WTC11 (cell line): ENCODE results near the gene ZNF488. TPM values are rescaled to one million over a fixed set of nuclear protein-coding genes. Genes with fewer than 3 reads are reported as not detected.

Experiments used
- ATAC-seq: fragments of 200-7000 bp; cut with Tn5 transposase; 2 replicates; pipeline ENCODE4 v1.10.0; 2021; ENCODE audit warnings: mild to moderate bottlenecking, moderate library complexity
- CTCF ChIA-PET: fragments of 300-600 bp; sonication (Branson Sonifier 250); formaldehyde crosslinking; loops from one replicate; lab custom pipeline; 2021; ENCODE audit warnings: antibody characterized with exemption; lab: Charles Lee
- POLR2A ChIA-PET: fragments of 350-600 bp; sonication (Branson Sonifier 250); formaldehyde crosslinking; loops from one replicate; lab custom pipeline; 2021; ENCODE audit warnings: antibody characterized with exemption; lab: Charles Lee
- DNase-seq: peaks from one replicate; pipeline ENCODE4 v3.0.0; 2021; ENCODE audit warnings: low spot score
- H3K27ac Mint-ChIP-seq: 2 replicates; pipeline ENCODE4 v1.8.0; 2021; ENCODE audit warnings: mixed read lengths
- H3K27me3 Mint-ChIP-seq: 2 replicates; pipeline ENCODE4 v1.8.0; 2021; ENCODE audit warnings: low read depth, mild to moderate bottlenecking, moderate library complexity, mixed read lengths
- H3K36me3 Mint-ChIP-seq: 2 replicates; pipeline ENCODE4 v1.8.0; 2021; ENCODE audit warnings: mixed read lengths
- H3K4me1 Mint-ChIP-seq: 2 replicates; pipeline ENCODE4 v1.8.0; 2022; ENCODE audit warnings: mixed read lengths
- H3K4me3 Mint-ChIP-seq: 2 replicates; pipeline ENCODE4 v1.8.0; 2021; ENCODE audit warnings: mild to moderate bottlenecking, moderate library complexity, mixed read lengths
- H3K9me3 Mint-ChIP-seq: 2 replicates; pipeline ENCODE4 v1.8.0; 2021; ENCODE audit warnings: mixed read lengths
- FOXP1 ChIP-seq: sonication (generic); formaldehyde crosslinking; IDR thresholded peaks from 2 replicates; pipeline ENCODE4 v1.8.0; 2022; ENCODE audit warnings: missing genetic modification reagents, mild to moderate bottlenecking, moderate library complexity, borderline replicate concordance
- GABPB1 ChIP-seq: sonication (generic); formaldehyde crosslinking; IDR thresholded peaks from 2 replicates; pipeline ENCODE4 v1.8.1; 2023; ENCODE audit warnings: mild to moderate bottlenecking, missing genetic modification reagents
- IRF2 ChIP-seq: sonication (generic); formaldehyde crosslinking; IDR thresholded peaks from 2 replicates; pipeline ENCODE4 v1.8.0; 2022; ENCODE audit warnings: low read depth, missing genetic modification reagents, borderline replicate concordance
- MYBL2 ChIP-seq: sonication (generic); formaldehyde crosslinking; IDR thresholded peaks from 2 replicates; pipeline ENCODE4 v1.8.1; 2023; ENCODE audit warnings: mild to moderate bottlenecking, moderate library complexity, missing genetic modification reagents
- RELA ChIP-seq: sonication (generic); formaldehyde crosslinking; IDR thresholded peaks from 2 replicates; pipeline ENCODE4 v1.8.1; 2022; ENCODE audit warnings: missing genetic modification reagents, mild to moderate bottlenecking, borderline replicate concordance
- RORB ChIP-seq: fragments of 250-450 bp; sonication (Bioruptor Pico); IDR thresholded peaks from 2 replicates; pipeline ENCODE4 v1.9.0; 2021; ENCODE audit warnings: mild to moderate bottlenecking
- ZNF396 ChIP-seq: fragments of 250-450 bp; sonication (Bioruptor Pico); IDR thresholded peaks from 2 replicates; pipeline ENCODE4 v1.8.0; 2021; ENCODE audit warnings: mild to moderate bottlenecking, moderate library complexity, borderline replicate concordance
- ZNF416 ChIP-seq: fragments of 250-450 bp; sonication (Bioruptor Pico); IDR thresholded peaks from 2 replicates; pipeline ENCODE4 v1.9.0; 2021; ENCODE audit warnings: mild to moderate bottlenecking, inconsistent platforms
- total RNA-seq: library from RNA; stranded (reverse); gene quantifications from 3 replicates; pipeline ENCODE4 v1.2.3, GENCODE V29; 2021
- TF ChIP-seq, protein P1 (sequence below): sonication (generic); formaldehyde crosslinking; IDR thresholded peaks from 2 replicates; pipeline ENCODE4 v1.8.0; 2023; ENCODE audit warnings: missing genetic modification reagents, mild to moderate bottlenecking, borderline replicate concordance
- TF ChIP-seq, protein P2 (sequence below): sonication (generic); formaldehyde crosslinking; IDR thresholded peaks from 2 replicates; pipeline ENCODE4 v1.8.0; 2022; ENCODE audit warnings: mild to moderate bottlenecking, missing genetic modification reagents
- TF ChIP-seq, protein P3 (sequence below): fragments of 250-450 bp; sonication (Bioruptor Pico); IDR thresholded peaks from 2 replicates; pipeline ENCODE4 v1.9.0; 2021; ENCODE audit warnings: mild to moderate bottlenecking
- TF ChIP-seq, protein P4 (sequence below): sonication (generic); formaldehyde crosslinking; IDR thresholded peaks from 2 replicates; pipeline ENCODE4 v1.8.1; 2023; ENCODE audit warnings: mild to moderate bottlenecking, missing genetic modification reagents, moderate library complexity
- TF ChIP-seq, protein P5 (sequence below): sonication (generic); formaldehyde crosslinking; IDR thresholded peaks from 2 replicates; pipeline ENCODE4 v1.8.1; 2022; ENCODE audit warnings: low read depth, missing genetic modification reagents, borderline replicate concordance
- TF ChIP-seq, protein P6 (sequence below): fragments of 250-450 bp; sonication (Bioruptor Pico); IDR thresholded peaks from 2 replicates; pipeline ENCODE4 v1.9.0; 2021; ENCODE audit warnings: moderate library complexity, mild to moderate bottlenecking, inconsistent platforms, borderline replicate concordance
- TF ChIP-seq, protein P7 (sequence below): fragments of 250-450 bp; sonication (Bioruptor Pico); IDR thresholded peaks from 2 replicates; pipeline ENCODE4 v1.9.0; 2021; ENCODE audit warnings: mild to moderate bottlenecking
- TF ChIP-seq, protein P8 (sequence below): sonication (generic); formaldehyde crosslinking; IDR thresholded peaks from 2 replicates; pipeline ENCODE4 v1.8.0; 2022; ENCODE audit warnings: missing genetic modification reagents

The ZNF488 gene
- total RNA-seq, 1 experiment from 2014 or later: 8.7 TPM

DNA sequence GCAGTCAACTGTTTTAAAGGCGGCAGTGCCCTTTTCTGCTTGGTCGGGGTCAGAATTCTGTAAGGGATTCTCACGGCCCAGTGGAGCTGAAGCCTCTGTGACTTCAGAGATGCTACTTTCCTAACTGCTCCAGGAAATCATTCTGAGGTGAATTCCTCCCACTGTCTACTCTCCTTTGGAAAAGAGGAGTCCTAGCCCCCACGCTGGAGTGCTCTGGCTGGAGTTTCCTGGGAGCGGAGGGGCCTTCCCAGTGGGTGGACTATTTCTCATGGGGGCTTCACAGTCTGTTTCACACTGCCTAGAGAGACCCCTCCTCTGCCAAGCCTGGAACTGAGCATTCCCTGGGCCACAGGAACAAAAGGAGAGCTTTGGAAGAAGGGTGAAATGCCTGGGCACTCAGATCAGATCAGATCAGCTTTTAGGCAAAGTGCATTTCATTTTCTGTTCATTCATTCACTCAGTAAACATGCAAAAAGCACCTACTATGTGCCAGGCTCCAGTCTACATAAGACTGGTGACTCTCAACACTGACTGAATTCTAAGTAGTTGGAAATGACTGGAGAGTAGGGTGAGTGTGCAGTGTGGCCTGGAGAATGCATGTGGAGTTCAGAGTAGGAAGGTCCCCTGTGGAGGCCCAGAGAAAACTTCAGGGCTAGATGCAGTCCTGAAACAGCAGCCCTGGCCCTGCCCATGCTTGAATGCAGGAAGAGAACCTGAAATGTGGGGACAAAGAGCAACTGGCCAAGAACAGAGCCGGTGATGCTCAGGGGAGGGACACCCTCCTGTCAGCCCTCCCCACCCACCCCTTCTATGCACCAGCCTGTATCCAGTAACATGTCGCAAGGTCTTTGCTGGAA, 12.2 kb downstream of the ZNF488 start:
- peak; percentile 57; the same call in 1 of the 2 replicates for ATAC-seq
- H3K9me3 Mint-ChIP-seq: no peaks in the 10 kb centered on the region
- H3K4me1 Mint-ChIP-seq: peaks cover 19% of the 10 kb centered on the region
- no peak for DNase-seq
- ChIA-PET CTCF (interaction anchor here (1.1 kb wide), 1 partner anchor 10 kb away, joined by 3 read pairs; no protein-coding TSS in a partner anchor), POLR2A (interaction anchor here (1.4 kb wide), 1 partner anchor 12 kb away, joined by 5 read pairs; the partner anchor contains the start of gene ZNF488)
- no peak overlapping the region for H3K27ac Mint-ChIP-seq
- no peaks in the 10 kb centered on the region; the same call in 1 of the 2 replicates for H3K36me3 Mint-ChIP-seq
- TF ChIP-seq, protein P1, sequence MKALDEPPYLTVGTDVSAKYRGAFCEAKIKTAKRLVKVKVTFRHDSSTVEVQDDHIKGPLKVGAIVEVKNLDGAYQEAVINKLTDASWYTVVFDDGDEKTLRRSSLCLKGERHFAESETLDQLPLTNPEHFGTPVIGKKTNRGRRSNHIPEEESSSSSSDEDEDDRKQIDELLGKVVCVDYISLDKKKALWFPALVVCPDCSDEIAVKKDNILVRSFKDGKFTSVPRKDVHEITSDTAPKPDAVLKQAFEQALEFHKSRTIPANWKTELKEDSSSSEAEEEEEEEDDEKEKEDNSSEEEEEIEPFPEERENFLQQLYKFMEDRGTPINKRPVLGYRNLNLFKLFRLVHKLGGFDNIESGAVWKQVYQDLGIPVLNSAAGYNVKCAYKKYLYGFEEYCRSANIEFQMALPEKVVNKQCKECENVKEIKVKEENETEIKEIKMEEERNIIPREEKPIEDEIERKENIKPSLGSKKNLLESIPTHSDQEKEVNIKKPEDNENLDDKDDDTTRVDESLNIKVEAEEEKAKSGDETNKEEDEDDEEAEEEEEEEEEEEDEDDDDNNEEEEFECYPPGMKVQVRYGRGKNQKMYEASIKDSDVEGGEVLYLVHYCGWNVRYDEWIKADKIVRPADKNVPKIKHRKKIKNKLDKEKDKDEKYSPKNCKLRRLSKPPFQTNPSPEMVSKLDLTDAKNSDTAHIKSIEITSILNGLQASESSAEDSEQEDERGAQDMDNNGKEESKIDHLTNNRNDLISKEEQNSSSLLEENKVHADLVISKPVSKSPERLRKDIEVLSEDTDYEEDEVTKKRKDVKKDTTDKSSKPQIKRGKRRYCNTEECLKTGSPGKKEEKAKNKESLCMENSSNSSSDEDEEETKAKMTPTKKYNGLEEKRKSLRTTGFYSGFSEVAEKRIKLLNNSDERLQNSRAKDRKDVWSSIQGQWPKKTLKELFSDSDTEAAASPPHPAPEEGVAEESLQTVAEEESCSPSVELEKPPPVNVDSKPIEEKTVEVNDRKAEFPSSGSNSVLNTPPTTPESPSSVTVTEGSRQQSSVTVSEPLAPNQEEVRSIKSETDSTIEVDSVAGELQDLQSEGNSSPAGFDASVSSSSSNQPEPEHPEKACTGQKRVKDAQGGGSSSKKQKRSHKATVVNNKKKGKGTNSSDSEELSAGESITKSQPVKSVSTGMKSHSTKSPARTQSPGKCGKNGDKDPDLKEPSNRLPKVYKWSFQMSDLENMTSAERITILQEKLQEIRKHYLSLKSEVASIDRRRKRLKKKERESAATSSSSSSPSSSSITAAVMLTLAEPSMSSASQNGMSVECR (CRISPR knock-in tag): no peak
- TF ChIP-seq, protein P2, sequence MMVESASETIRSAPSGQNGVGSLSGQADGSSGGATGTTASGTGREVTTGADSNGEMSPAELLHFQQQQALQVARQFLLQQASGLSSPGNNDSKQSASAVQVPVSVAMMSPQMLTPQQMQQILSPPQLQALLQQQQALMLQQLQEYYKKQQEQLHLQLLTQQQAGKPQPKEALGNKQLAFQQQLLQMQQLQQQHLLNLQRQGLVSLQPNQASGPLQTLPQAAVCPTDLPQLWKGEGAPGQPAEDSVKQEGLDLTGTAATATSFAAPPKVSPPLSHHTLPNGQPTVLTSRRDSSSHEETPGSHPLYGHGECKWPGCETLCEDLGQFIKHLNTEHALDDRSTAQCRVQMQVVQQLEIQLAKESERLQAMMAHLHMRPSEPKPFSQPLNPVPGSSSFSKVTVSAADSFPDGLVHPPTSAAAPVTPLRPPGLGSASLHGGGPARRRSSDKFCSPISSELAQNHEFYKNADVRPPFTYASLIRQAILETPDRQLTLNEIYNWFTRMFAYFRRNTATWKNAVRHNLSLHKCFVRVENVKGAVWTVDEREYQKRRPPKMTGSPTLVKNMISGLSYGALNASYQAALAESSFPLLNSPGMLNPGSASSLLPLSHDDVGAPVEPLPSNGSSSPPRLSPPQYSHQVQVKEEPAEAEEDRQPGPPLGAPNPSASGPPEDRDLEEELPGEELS (CRISPR knock-in tag): no peak
- TF ChIP-seq, protein P3, sequence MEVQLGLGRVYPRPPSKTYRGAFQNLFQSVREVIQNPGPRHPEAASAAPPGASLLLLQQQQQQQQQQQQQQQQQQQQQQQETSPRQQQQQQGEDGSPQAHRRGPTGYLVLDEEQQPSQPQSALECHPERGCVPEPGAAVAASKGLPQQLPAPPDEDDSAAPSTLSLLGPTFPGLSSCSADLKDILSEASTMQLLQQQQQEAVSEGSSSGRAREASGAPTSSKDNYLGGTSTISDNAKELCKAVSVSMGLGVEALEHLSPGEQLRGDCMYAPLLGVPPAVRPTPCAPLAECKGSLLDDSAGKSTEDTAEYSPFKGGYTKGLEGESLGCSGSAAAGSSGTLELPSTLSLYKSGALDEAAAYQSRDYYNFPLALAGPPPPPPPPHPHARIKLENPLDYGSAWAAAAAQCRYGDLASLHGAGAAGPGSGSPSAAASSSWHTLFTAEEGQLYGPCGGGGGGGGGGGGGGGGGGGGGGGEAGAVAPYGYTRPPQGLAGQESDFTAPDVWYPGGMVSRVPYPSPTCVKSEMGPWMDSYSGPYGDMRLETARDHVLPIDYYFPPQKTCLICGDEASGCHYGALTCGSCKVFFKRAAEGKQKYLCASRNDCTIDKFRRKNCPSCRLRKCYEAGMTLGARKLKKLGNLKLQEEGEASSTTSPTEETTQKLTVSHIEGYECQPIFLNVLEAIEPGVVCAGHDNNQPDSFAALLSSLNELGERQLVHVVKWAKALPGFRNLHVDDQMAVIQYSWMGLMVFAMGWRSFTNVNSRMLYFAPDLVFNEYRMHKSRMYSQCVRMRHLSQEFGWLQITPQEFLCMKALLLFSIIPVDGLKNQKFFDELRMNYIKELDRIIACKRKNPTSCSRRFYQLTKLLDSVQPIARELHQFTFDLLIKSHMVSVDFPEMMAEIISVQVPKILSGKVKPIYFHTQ: no peak
- TF ChIP-seq, protein P4, sequence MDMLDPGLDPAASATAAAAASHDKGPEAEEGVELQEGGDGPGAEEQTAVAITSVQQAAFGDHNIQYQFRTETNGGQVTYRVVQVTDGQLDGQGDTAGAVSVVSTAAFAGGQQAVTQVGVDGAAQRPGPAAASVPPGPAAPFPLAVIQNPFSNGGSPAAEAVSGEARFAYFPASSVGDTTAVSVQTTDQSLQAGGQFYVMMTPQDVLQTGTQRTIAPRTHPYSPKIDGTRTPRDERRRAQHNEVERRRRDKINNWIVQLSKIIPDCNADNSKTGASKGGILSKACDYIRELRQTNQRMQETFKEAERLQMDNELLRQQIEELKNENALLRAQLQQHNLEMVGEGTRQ: no peak
- TF ChIP-seq ZNF416 (CRISPR knock-in tag) (no peak), FOXP1 (CRISPR knock-in tag) (no peak), MYBL2 (no peak), RORB (no peak), GABPB1 (CRISPR knock-in tag) (no peak), IRF2 (CRISPR knock-in tag) (no peak), RELA (CRISPR knock-in tag) (no peak), ZNF396 (CRISPR knock-in tag) (no peak)
- TF ChIP-seq, protein P5, sequence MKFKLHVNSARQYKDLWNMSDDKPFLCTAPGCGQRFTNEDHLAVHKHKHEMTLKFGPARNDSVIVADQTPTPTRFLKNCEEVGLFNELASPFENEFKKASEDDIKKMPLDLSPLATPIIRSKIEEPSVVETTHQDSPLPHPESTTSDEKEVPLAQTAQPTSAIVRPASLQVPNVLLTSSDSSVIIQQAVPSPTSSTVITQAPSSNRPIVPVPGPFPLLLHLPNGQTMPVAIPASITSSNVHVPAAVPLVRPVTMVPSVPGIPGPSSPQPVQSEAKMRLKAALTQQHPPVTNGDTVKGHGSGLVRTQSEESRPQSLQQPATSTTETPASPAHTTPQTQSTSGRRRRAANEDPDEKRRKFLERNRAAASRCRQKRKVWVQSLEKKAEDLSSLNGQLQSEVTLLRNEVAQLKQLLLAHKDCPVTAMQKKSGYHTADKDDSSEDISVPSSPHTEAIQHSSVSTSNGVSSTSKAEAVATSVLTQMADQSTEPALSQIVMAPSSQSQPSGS (CRISPR knock-in tag): no peak
- TF ChIP-seq, protein P6, sequence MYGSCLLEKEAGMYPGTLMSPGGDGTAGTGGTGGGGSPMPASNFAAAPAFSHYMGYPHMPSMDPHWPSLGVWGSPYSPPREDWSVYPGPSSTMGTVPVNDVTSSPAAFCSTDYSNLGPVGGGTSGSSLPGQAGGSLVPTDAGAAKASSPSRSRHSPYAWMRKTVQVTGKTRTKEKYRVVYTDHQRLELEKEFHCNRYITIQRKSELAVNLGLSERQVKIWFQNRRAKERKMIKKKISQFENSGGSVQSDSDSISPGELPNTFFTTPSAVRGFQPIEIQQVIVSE (CRISPR knock-in tag): no peak
- TF ChIP-seq, protein P7, sequence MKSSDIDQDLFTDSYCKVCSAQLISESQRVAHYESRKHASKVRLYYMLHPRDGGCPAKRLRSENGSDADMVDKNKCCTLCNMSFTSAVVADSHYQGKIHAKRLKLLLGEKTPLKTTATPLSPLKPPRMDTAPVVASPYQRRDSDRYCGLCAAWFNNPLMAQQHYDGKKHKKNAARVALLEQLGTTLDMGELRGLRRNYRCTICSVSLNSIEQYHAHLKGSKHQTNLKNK (CRISPR knock-in tag): no peak
- TF ChIP-seq, protein P8, sequence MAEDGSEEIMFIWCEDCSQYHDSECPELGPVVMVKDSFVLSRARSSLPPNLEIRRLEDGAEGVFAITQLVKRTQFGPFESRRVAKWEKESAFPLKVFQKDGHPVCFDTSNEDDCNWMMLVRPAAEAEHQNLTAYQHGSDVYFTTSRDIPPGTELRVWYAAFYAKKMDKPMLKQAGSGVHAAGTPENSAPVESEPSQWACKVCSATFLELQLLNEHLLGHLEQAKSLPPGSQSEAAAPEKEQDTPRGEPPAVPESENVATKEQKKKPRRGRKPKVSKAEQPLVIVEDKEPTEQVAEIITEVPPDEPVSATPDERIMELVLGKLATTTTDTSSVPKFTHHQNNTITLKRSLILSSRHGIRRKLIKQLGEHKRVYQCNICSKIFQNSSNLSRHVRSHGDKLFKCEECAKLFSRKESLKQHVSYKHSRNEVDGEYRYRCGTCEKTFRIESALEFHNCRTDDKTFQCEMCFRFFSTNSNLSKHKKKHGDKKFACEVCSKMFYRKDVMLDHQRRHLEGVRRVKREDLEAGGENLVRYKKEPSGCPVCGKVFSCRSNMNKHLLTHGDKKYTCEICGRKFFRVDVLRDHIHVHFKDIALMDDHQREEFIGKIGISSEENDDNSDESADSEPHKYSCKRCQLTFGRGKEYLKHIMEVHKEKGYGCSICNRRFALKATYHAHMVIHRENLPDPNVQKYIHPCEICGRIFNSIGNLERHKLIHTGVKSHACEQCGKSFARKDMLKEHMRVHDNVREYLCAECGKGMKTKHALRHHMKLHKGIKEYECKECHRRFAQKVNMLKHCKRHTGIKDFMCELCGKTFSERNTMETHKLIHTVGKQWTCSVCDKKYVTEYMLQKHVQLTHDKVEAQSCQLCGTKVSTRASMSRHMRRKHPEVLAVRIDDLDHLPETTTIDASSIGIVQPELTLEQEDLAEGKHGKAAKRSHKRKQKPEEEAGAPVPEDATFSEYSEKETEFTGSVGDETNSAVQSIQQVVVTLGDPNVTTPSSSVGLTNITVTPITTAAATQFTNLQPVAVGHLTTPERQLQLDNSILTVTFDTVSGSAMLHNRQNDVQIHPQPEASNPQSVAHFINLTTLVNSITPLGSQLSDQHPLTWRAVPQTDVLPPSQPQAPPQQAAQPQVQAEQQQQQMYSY (CRISPR knock-in tag): no peak
- H3K4me3 Mint-ChIP-seq: no peak overlapping the region
- no peaks in the 10 kb centered on the region for H3K27me3 Mint-ChIP-seq
